Tibial artery (tissue), 4 donors: ENCODE measurements around the gene TPSB2.
"Not testable (repeated sequence)": the region's sequence is repeated elsewhere in the genome, so short reads cannot be mapped to it uniquely, and the experiment has no call there.

Experiments
- DNase-seq, 2 donors: peaks; one replicate each; pipeline ENCODE4 v3.0.0-alpha.2; 2019
- H3K27ac ChIP-seq, 2 donors: fragments of 200-600 bp; sonication (generic) in 1 of 2; 1 replicate in 1 of 2; 2 replicates in 1 of 2; pipeline ENCODE4 v1.5.1; 2018 to 2019; ENCODE audit warnings: mild to moderate bottlenecking in 1 of 2
- H3K27me3 ChIP-seq, 2 donors: fragments of 200-600 bp; sonication (generic) in 1 of 2; one replicate each; pipeline versions ENCODE4 v1.5.1 to v1.6.0; 2016 to 2019
- H3K36me3 ChIP-seq, 3 donors: fragments of 200-600 bp; sonication (generic) in 2 of 3; one replicate each; pipeline ENCODE4 v1.5.1; 2016 to 2019; ENCODE audit warnings: mild to moderate bottlenecking in 2 of 3
- H3K4me1 ChIP-seq, 4 donors: fragments of 200-600 bp; sonication (generic) in 2 of 4; 1 replicate in 3 of 4; 2 replicates in 1 of 4; pipeline ENCODE4 v1.5.1; 2016 to 2019
- H3K4me3 ChIP-seq, 2 donors: fragments of 200-600 bp; sonication (generic) in 1 of 2; 1 replicate in 1 of 2; 2 replicates in 1 of 2; pipeline ENCODE4 v1.5.1; 2018 to 2019; ENCODE audit warnings: mild to moderate bottlenecking in 2 of 2
- H3K9me3 ChIP-seq, 3 donors: fragments of 200-600 bp; sonication (generic) in 1 of 3; one replicate each; pipeline ENCODE4 v1.5.1; 2016 to 2019
- intact Hi-C: fragments of 100-400 bp; cut with DNase I; formaldehyde crosslinking; loops from one replicate; pipeline ENCODE4 v1.15.0; 2023; ENCODE audit warnings: low total_unique reads
- TF ChIP-seq, protein P1 (sequence below), 2 experiments: fragments of 200-600 bp in 1 of 2; fragments of 450-650 bp in 1 of 2; IDR thresholded peaks; one replicate each; pipeline ENCODE4 v1.5.1; 2017 to 2019; ENCODE audit warnings: antibody characterized with exemption in 2 of 2, mild to moderate bottlenecking in 1 of 2, moderate library complexity in 1 of 2

Gene TPSB2

DNA sequence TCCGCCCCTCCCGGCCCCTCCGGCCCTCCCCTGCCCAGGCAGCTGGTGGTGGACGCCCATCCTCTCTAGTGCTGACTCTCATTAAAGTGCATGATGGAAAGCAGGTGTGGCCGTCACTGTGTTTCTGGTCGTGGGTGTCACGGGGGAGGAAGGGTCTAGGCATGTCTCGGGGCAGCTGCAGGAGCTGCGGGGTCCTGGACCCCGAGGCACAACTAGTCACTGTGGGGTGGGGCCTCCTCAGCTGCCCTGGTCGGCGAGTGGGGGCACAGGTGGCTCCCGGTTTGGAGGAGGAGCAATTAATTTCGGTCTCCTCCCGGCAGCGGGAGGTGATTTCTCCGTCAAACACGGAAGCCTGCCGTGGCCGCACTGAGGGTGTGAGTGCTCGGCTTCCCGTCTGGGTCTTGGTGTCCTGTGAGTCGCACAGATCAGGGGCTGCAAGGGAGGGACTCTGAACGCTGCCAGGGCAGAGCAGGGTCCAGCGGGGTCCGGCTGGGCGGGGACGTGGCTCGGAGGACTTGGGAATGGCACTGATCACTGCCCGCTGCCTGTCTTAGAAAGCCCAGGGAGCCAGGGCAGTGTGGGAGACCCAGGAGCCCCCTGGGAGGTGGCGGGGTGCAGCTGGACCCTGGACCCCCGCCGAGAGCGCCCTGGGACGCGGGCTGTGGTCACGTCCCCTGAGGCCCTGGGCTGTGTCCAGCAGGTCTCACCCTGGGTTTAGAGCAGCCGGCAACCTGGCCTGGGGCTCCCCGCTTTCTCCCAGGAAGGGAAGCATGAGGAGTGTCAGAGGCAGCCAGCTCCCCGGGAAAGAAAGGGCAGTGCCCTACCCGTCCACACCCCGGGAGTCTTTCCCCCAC is 29.1 kb upstream of the TPSB2 start:
- H3K27me3 ChIP-seq: peaks cover 0 to 88% of the 10 kb centered on the region in 2 donors
- TF ChIP-seq, protein P1, sequence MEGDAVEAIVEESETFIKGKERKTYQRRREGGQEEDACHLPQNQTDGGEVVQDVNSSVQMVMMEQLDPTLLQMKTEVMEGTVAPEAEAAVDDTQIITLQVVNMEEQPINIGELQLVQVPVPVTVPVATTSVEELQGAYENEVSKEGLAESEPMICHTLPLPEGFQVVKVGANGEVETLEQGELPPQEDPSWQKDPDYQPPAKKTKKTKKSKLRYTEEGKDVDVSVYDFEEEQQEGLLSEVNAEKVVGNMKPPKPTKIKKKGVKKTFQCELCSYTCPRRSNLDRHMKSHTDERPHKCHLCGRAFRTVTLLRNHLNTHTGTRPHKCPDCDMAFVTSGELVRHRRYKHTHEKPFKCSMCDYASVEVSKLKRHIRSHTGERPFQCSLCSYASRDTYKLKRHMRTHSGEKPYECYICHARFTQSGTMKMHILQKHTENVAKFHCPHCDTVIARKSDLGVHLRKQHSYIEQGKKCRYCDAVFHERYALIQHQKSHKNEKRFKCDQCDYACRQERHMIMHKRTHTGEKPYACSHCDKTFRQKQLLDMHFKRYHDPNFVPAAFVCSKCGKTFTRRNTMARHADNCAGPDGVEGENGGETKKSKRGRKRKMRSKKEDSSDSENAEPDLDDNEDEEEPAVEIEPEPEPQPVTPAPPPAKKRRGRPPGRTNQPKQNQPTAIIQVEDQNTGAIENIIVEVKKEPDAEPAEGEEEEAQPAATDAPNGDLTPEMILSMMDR (IDR thresholded peaks at IDR 0.05): no peak
- no peak for DNase-seq
- intact Hi-C loops: no loop called here
- H3K27ac ChIP-seq: no peak overlapping the region
- peaks cover 0 to 16% (median 0%) of the 10 kb centered on the region in 4 donors for H3K4me1 ChIP-seq
- no peaks in the 10 kb centered on the region for H3K9me3 ChIP-seq
- H3K4me3 ChIP-seq: no peak overlapping the region
- no peaks in the 10 kb centered on the region for H3K36me3 ChIP-seq

DNA sequence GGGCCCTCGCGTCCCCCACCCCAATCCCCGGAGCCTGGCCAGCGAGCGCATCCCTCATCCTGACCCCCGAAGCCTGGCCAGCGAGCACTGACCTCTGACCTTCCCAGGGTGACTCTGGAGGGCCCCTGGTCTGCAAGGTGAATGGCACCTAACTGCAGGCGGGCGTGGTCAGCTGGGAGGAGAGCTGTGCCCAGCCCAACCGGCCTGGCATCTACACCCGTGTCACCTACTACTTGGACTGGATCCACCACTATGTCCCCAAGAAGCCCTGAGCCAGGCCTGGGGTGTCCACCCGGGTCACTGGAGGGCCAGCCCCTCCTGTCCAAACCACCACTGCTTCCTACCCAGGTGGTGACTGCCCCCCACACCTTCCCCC is 28.2 kb upstream of the TPSB2 start:
- DNase-seq: no peak
- Histone ChIP-seq H3K27me3 (peaks cover 0 to 79% of the 10 kb centered on the region in 2 donors), H3K27ac (no peak overlapping the region)

DNA sequence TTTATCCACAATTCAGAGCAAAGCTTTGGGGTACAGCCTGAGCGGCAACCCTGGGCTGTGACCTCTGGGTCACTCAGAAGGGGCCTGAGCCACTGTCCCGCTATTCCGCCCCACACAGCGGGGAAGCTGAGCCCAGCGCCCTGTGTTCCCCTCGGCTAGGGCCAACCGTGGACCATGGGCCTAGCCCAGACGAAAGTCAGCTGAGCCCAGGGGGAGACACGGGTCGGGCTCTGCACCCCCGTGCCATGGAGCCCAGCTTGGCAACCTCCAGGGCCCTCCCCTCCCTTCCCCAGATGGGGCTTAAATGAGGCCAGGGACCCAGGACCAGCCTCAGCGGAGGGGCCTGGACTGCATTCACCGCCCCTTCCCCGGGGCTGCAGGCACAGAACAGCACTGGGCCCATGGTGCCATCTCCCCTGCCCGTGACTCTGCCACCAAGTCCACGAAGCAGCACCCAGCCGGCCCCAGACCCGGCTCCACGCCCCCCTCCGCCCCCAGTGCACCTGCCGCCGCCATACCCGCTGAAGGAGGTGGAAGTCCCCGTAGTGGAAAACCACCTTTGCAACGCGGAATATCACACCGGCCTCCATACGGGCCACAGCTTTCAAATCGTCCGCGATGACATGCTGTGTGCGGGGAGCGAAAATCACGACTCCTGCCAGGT is 27.7 kb upstream of the TPSB2 start:
- DNase-seq: no peak

More for the DNA sequence above, 28.2 kb upstream of the TPSB2 start:
- TF ChIP-seq, protein P1 (IDR thresholded peaks at IDR 0.05): no peak
- H3K36me3 ChIP-seq: no peaks in the 10 kb centered on the region
- H3K4me1 ChIP-seq: peaks cover 0 to 16% (median 0%) of the 10 kb centered on the region in 4 donors
- no peak overlapping the region for H3K4me3 ChIP-seq
- H3K9me3 ChIP-seq: no peaks in the 10 kb centered on the region
- intact Hi-C loops: no loop called here

DNA sequence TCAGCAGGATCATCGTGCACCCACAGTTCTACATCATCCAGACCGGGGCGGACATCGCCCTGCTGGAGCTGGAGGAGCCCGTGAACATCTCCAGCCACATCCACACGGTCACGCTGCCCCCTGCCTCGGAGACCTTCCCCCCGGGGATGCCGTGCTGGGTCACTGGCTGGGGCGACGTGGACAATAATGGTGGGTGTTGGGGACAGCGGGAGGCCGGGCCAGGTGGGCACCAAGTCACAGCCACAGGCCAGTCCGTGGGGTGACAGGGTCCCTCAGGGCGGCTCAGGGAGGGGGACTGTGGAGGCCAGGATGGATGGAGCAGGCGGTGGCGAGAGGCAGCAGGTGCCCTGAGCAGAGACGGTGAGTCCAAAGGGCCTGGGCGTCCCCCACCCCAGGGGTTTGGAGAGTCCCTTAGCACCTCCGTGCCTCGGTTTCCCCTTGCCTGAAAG is 26.9 kb upstream of the TPSB2 start:
- no peaks in the 10 kb centered on the region for H3K9me3 ChIP-seq
- H3K36me3 ChIP-seq: no peaks in the 10 kb centered on the region
- no peak overlapping the region for H3K27ac ChIP-seq
- peaks cover 0 to 16% (median 0%) of the 10 kb centered on the region in 4 donors for H3K4me1 ChIP-seq
- H3K4me3 ChIP-seq: no peak overlapping the region
- intact Hi-C loops: no loop called here
- no peak for DNase-seq
- peaks cover 0 to 66% of the 10 kb centered on the region in 2 donors for H3K27me3 ChIP-seq
- TF ChIP-seq, protein P1 (IDR thresholded peaks at IDR 0.05): no peak

More for the DNA sequence above, 27.7 kb upstream of the TPSB2 start:
- Histone ChIP-seq H3K27ac (no peak overlapping the region), H3K36me3 (no peaks in the 10 kb centered on the region), H3K4me1 (peaks cover 0 to 16% (median 0%) of the 10 kb centered on the region in 4 donors), H3K27me3 (peaks cover 0 to 74% of the 10 kb centered on the region in 2 donors), H3K9me3 (no peaks in the 10 kb centered on the region), H3K4me3 (no peak overlapping the region)
- intact Hi-C loops: no loop called here
- TF ChIP-seq, protein P1 (IDR thresholded peaks at IDR 0.05): no peak

DNA sequence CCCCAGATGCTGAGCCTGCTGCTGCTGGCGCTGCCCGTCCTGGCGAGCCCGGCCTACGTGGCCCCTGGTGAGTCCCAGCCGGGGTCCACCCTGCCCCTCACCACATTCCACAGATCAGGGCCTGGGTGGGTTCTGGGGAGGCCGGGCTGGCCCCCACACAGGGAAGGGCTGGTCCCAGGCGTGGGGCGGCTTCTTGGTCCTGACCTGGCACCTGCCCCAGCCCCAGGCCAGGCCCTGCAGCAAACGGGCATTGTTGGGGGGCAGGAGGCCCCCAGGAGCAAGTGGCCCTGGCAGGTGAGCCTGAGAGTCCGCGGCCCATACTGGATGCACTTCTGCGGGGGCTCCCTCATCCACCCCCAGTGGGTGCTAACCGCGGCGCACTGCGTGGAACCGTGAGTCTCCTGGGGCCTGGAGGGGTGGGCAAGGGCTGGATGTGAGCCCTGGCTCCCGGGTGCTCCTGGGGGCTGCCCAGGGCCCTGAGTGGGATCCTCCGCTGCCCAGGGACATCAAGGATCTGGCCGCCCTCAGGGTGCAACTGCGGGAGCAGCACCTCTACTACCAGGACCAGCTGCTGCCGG is 26.4 kb upstream of the TPSB2 start:
- H3K27ac ChIP-seq, H3K9me3 ChIP-seq, H3K4me3 ChIP-seq, intact Hi-C loops, H3K36me3 ChIP-seq, DNase-seq: not testable (repeated sequence)
- peaks cover 0 to 13% (median 0%) of the 10 kb centered on the region in 4 donors for H3K4me1 ChIP-seq
- peaks cover 0 to 61% of the 10 kb centered on the region in 2 donors for H3K27me3 ChIP-seq

DNA sequence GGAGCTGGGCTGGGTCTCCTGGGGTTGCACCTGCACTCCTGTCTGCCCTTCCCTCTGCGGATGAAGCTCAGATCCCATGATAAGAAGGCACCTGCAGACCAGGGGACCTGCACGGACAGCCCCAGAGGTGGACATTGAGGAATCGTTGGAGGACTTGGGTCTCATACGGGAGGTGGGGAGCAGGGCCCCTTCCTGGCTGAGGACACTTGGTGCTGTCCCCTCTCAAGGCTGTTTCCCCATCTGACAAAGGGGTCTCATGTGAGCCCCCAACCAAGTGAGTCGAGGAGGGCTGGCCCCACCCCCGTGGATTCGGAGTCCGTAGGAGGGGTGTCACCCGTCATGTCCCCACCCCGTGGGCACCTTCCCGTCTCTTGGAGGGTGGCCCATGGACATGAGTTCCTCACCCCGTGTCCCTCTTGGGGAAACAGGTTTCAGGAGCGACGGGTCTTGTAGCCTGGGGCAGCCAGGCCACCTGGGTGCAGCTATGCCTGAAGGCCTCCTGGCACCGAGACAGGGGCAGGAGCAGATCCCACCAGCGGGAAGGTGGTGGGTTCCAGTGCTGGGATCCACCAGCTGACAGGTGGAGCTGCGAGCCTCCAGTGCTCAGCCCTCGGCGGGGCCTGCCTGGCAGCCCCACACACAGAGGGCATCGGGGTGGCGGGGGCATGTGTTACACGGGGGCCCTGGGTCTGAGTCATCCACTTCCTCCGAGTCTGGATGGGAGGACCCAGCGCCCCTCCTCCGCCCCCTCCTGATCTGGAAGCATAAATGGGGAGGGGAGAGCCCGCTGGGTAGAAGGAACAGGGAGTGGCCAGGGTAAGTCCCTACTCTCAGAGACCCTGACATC is 25.5 kb upstream of the TPSB2 start, which contains the start of gene TPSD1:
Gene TPSD1 (plus strand): TSS at position 794 of the 847 bp plus-strand sequence. CDS start 212 bp downstream, outside the sequence.
- H3K4me1 ChIP-seq, H3K27ac ChIP-seq, H3K4me3 ChIP-seq, intact Hi-C loops, H3K9me3 ChIP-seq, H3K36me3 ChIP-seq, DNase-seq: not testable (repeated sequence)
- H3K27me3 ChIP-seq: peaks cover 0 to 52% of the 10 kb centered on the region in 2 donors

DNA sequence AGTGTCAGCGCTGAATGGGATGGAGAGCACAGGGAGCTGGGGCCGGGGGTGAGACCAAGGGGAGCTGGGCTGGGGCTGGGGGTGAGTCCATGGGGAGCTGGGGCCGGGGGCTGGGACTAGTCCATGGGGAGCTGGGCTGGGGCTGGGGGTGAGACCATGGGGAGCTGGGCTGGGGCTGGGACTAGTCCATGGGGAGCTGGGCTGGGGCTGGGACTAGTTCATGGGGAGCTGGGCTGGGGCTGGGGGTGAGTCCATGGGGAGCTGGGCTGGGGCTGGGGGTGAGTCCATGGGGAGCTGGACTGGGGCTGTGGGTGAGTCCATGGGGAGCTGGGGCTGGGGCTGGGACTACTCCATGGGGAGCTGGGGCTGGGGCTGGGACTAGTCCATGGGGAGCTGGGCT is 24.8 kb upstream of the TPSB2 start:
- DNase-seq, H3K27ac ChIP-seq, H3K4me1 ChIP-seq, H3K4me3 ChIP-seq, H3K9me3 ChIP-seq, H3K36me3 ChIP-seq, intact Hi-C loops: not testable (repeated sequence)
- H3K27me3 ChIP-seq: peaks cover 0 to 45% of the 10 kb centered on the region in 2 donors

DNA sequence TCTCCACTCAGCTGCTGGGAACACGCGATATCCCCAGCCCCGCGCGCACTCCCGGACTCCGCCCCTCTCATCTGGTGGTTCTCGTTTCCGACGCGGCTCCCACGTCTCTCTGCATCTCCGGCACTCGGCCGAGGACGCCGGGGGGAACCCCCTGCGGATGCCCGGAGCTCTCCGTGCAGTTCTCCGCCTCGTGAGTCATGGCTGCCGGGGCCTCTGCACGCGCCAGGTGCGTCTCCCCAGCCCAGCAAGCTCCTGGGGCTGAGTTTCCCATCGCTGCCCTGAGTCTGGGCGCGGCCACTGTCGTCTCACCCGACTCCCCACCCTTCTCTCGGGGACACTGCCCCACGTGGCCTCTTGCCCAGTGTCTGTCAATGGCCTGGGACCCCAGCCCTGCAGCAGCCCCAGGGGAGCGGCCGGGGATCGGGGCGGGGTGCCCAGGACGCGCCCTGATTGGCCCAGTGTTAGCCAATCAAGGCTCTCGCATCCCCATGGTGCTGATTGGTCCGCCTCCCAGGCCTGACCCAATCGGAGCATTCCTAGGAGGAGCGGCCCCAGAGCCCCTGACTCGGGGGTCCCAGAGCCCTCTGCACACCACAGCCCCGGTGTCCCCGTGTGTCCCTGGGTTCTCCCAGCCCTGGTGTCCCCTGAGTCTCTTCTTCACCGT is 23.8 kb upstream of the TPSB2 start:
- H3K9me3 ChIP-seq, intact Hi-C loops, H3K27ac ChIP-seq, H3K4me3 ChIP-seq, H3K36me3 ChIP-seq, H3K4me1 ChIP-seq, DNase-seq: not testable (repeated sequence)
- peaks cover 0 to 35% of the 10 kb centered on the region in 2 donors for H3K27me3 ChIP-seq
